K562 (cell line): ENCODE data around the gene CHD6. TPM values are rescaled to one million over a fixed set of nuclear protein-coding genes. Genes with fewer than 3 reads are reported as not detected.

ENCODE experiments used
- ATAC-seq: fragments of 200-7000 bp; cut with Tn5 transposase; 3 replicates; pipeline ENCODE4 v1.9.1; 2020; ENCODE audit warnings: moderate library complexity
- BruUV-seq: library from RNA; stranded (reverse); fragments of 400-500 nt; replicated peaks from 2 replicates; lab custom pipeline; 2021; lab: Mats Ljungman, UMichigan
- CTCF ChIA-PET: fragments of 300-600 bp; formaldehyde crosslinking; extraction: SDS; loops from one replicate; lab custom pipeline; 2021; ENCODE audit warnings: low intra/inter-chr PET ratio; lab: Yijun Ruan, JAX
- POLR2A ChIA-PET: fragments of 300-600, 350-650 bp; sonication (Branson Sonifier 250); formaldehyde crosslinking; extraction: SDS; loops from one replicate; lab custom pipeline; 2021; ENCODE audit warnings: antibody characterized with exemption, inconsistent platforms; lab: Yijun Ruan, JAX
- DNase-seq, 4 experiments: peaks; one replicate each; pipeline versions ENCODE4 v3.0.0 to v3.0.0-alpha.2; 2011 to 2018; ENCODE audit warnings: low spot score in 3 of 4, mixed read lengths in 3 of 4; ENCODE audit errors: extremely low read depth in 1 of 4
- FAIRE-seq: peaks from 2 replicates; lab custom pipeline; 2011; peaks lifted over from hg19 to GRCh38; lab: Jason Lieb, UNC
- H2AFZ ChIP-seq: 2 replicates; pipeline ENCODE4 v1.6.0; 2011; ENCODE audit warnings: low read depth, low read length, control low read depth, inconsistent platforms
- H3K27ac ChIP-seq: fragments of 200-600 bp; 3 replicates; pipeline ENCODE4 v1.8.0; 2011; ENCODE audit warnings: low read depth, mild to moderate bottlenecking, control low read depth, inconsistent platforms, low read length, moderate library complexity, mixed read lengths; ENCODE audit errors: extremely low read depth
- H3K27me3 ChIP-seq, 2 experiments: fragments of 300-600 bp in 1 of 2; 2 replicates in 1 of 2; 3 replicates in 1 of 2; pipeline versions ENCODE4 v1.6.0 to v1.8.0; 2011; ENCODE audit warnings: inconsistent platforms in 2 of 2, low read length in 2 of 2, mild to moderate bottlenecking in 1 of 2, mixed read lengths in 1 of 2, moderate library complexity in 1 of 2; ENCODE audit not compliant: control insufficient read depth in 2 of 2, insufficient read depth in 2 of 2
- H3K36me3 ChIP-seq: fragments of 300-600 bp; 3 replicates; pipeline ENCODE4 v1.8.0; 2011; ENCODE audit warnings: mild to moderate bottlenecking, low read length, inconsistent platforms; ENCODE audit not compliant: control insufficient read depth, insufficient read depth
- H3K4me1 ChIP-seq, 2 experiments: fragments of 200-600 bp in 1 of 2; replicated peaks in 1 of 2; 2 replicates in 1 of 2; 3 replicates in 1 of 2; pipeline versions ENCODE4 v1.5.1 to v1.8.0; 2011; ENCODE audit warnings: inconsistent platforms in 2 of 2, low read length in 2 of 2, mild to moderate bottlenecking in 1 of 2, mixed read lengths in 1 of 2, moderate library complexity in 1 of 2; ENCODE audit not compliant: control insufficient read depth in 2 of 2, insufficient read depth in 2 of 2
- H3K4me2 ChIP-seq: 2 replicates; pipeline ENCODE4 v1.6.1; 2011; ENCODE audit warnings: low read length, control low read depth, inconsistent platforms, mixed read lengths; ENCODE audit not compliant: insufficient read depth
- H3K4me3 ChIP-seq: fragments of 200-600 bp; sonication (generic), shearing (Covaris generic); 2 replicates; pipeline ENCODE4 v1.5.1; 2016; ENCODE audit warnings: control low read depth, inconsistent platforms
- H3K79me2 ChIP-seq: fragments of 200-600 bp; 3 replicates; pipeline ENCODE4 v1.8.0; 2011; ENCODE audit warnings: low read length, inconsistent platforms; ENCODE audit not compliant: control insufficient read depth, insufficient read depth
- H3K9ac ChIP-seq, 2 experiments: 2 replicates each; pipeline versions ENCODE4 v1.6.0 to v1.6.1; 2011; ENCODE audit warnings: low read depth in 2 of 2, low read length in 2 of 2, control low read depth in 1 of 2, inconsistent platforms in 1 of 2, mild to moderate bottlenecking in 1 of 2, mixed read lengths in 1 of 2; ENCODE audit not compliant: insufficient read depth in 1 of 2
- H3K9me1 ChIP-seq: one replicate; pipeline ENCODE4 v1.6.0; 2011; ENCODE audit warnings: inconsistent platforms, mild to moderate bottlenecking, low read length, moderate library complexity; ENCODE audit not compliant: control insufficient read depth, insufficient read depth
- H3K9me3 ChIP-seq: replicated peaks from 2 replicates; pipeline ENCODE4 v1.5.1; 2011; ENCODE audit warnings: low read depth, low read length, inconsistent platforms; ENCODE audit not compliant: control insufficient read depth, insufficient read depth
- H4K20me1 ChIP-seq: replicated peaks from 2 replicates; pipeline ENCODE4 v1.6.1; 2011; ENCODE audit warnings: low read length, inconsistent platforms, mixed read lengths; ENCODE audit not compliant: control insufficient read depth, insufficient read depth
- CC2D1A ChIP-seq: fragments of 450-650 bp; IDR thresholded peaks from 2 replicates; pipeline ENCODE4 v1.6.1; 2017; ENCODE audit warnings: mild to moderate bottlenecking
- CEBPB ChIP-seq: fragments of 450-650 bp; IDR thresholded peaks from 2 replicates; pipeline ENCODE4 v1.6.1; 2016; ENCODE audit warnings: missing genetic modification characterization, missing compliant biosample characterization
- CHD2 ChIP-seq: IDR thresholded peaks from 2 replicates; pipeline ENCODE4 v1.6.1; 2011; ENCODE audit warnings: low read depth, low read length
- FOSL1 ChIP-seq: fragments of 200-800 bp; sonication (Bioruptor generic); conservative IDR thresholded peaks from 2 replicates; pipeline ENCODE4 v1.6.1; 2016; ENCODE audit warnings: missing genetic modification characterization, missing compliant biosample characterization
- FOXJ2 ChIP-seq: fragments of 200-800 bp; sonication (Bioruptor generic); IDR thresholded peaks from 2 replicates; pipeline ENCODE4 v1.6.1; 2016; ENCODE audit warnings: missing genetic modification characterization, missing compliant biosample characterization
- KAT7 ChIP-seq: sonication (generic); formaldehyde crosslinking; IDR thresholded peaks from 2 replicates; pipeline ENCODE4 v1.8.0; 2022; ENCODE audit warnings: missing genetic modification reagents, mild to moderate bottlenecking, borderline replicate concordance
- MXI1 ChIP-seq: IDR thresholded peaks from 2 replicates; pipeline ENCODE4 v1.6.1; 2011; ENCODE audit warnings: low read depth, mild to moderate bottlenecking, improper control_type of control experiment, low read length
- RCOR1 ChIP-seq, 2 experiments: IDR thresholded peaks; 2 replicates each; pipeline ENCODE4 v1.6.1; 2012; ENCODE audit warnings: low read depth in 2 of 2, low read length in 2 of 2, borderline replicate concordance in 1 of 2, improper control_type of control experiment in 1 of 2
- RFX1 ChIP-seq: fragments of 450-650 bp; IDR thresholded peaks from 2 replicates; pipeline ENCODE4 v1.6.1; 2016; ENCODE audit warnings: mild to moderate bottlenecking, moderate library complexity
- SAFB ChIP-seq: fragments of 200-400 bp; formaldehyde crosslinking; IDR thresholded peaks from 2 replicates; pipeline ENCODE4 v1.6.1; 2017; ENCODE audit warnings: low read depth, low read length, borderline replicate concordance
- TAF7 ChIP-seq: fragments of 450-650 bp; IDR thresholded peaks from 2 replicates; pipeline ENCODE4 v1.6.1; 2016; ENCODE audit warnings: missing genetic modification characterization, missing compliant biosample characterization
- TBL1XR1 ChIP-seq, 2 experiments: IDR thresholded peaks; 2 replicates each; pipeline ENCODE4 v1.6.1; 2012; ENCODE audit warnings: improper control_type of control experiment in 2 of 2, low read length in 2 of 2, mild to moderate bottlenecking in 1 of 2
- TCF3 ChIP-seq: sonication (generic); formaldehyde crosslinking; IDR thresholded peaks from 2 replicates; pipeline ENCODE4 v1.4.0; 2020; ENCODE audit warnings: mild to moderate bottlenecking, missing genetic modification reagents
- ZNF197 ChIP-seq: fragments of 200-800 bp; sonication (Bioruptor generic); IDR thresholded peaks from 2 replicates; pipeline ENCODE4 v1.6.1; 2016; ENCODE audit warnings: low read depth, missing genetic modification characterization, missing compliant biosample characterization
- ZNF551 ChIP-seq: fragments of 250-450 bp; sonication (Bioruptor Pico); IDR thresholded peaks from 2 replicates; pipeline ENCODE4 v1.5.0; 2021; ENCODE audit warnings: mild to moderate bottlenecking, moderate library complexity
- WGBS: fragments of 100-300 bp; shearing (Covaris generic); methylation state at CpG from one replicate; pipeline ENCODE4 v1.1.6; 2016; ENCODE audit warnings: low coverage, mixed read lengths; ENCODE audit not compliant: insufficient coverage; ENCODE audit errors: missing lambda C conversion rate; 5-methylcytosine and 5-hydroxymethylcytosine counted together
- in situ Hi-C: fragments of 300-500 bp; cut with MboI; formaldehyde crosslinking; loops from 4 replicates; pipeline ENCODE4 v1.15.0; 2018; ENCODE audit warnings: inconsistent platforms, mixed read lengths
- intact Hi-C: fragments of 100-400 bp; cut with micrococcal nuclease; formaldehyde crosslinking; loops from 2 replicates; pipeline ENCODE4 v1.14.2; 2022
- polyA plus RNA-seq, 8 experiments: library from polyadenylated mRNA; depleted of rRNA in 4 of 8; stranded (reverse) in 5 of 8; unstranded in 3 of 8; fragments of >200 nt; fragmentation: Nextera tagmentation in 2 of 8; fragmentation: Illumina TruSeq in 1 of 8; extraction: Ambion mirVana in 2 of 8; extraction: Trizol in 1 of 8; gene quantifications; 2 replicates each; pipeline versions ENCODE4 v1.2.1 to v1.2.3, GENCODE V29; 2011 to 2014; ENCODE audit warnings: inconsistent platforms in 1 of 8, missing spikeins in 1 of 8
- total RNA-seq, 7 experiments: library from RNA; depleted of rRNA in 6 of 7; stranded (reverse); fragments of >200 nt in 6 of 7; fragmentation: Illumina TruSeq in 2 of 7; extraction: Trizol in 2 of 7; gene quantifications; 2 replicates each; pipeline versions ENCODE4 v1.2.1 to v1.2.3, GENCODE V29; 2011 to 2021; ENCODE audit warnings: low replicate concordance in 1 of 7
- TF ChIP-seq, protein P1 (sequence below): fragments of 250-450 bp; sonication (Bioruptor Pico); IDR thresholded peaks from 2 replicates; pipeline ENCODE4 v1.5.0; 2020; ENCODE audit warnings: mild to moderate bottlenecking

The CHD6 gene
- total and polyA plus RNA-seq, 9 of the 15 experiments (the other 6 are each of a cell fraction or from before 2014, with no cell fraction given), result 3.9 to 24.2 (median 12.8) TPM

DNA sequence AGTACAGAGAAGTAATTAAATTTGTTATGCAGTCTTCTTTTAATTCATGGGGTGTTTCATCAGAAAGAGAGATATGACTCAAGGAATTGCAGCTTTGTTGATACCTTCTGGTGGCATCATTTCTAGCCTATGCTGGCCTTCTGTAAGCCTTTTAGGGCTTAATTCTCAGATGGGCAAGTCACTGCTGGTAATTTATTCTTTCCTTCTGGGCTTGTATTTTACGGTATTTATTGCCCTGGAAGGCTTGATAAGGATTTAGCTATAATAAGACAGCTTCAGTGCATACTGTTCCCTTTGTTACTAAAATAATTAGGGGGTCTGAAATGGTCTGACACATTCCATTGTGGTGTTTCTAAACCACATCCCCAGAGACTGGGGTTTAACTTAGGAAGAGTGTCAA is 193.6 kb downstream of the CHD6 start:
- H3K4me2 ChIP-seq, result no peak overlapping the region
- FAIRE-seq, result no peak
- TF ChIP-seq CC2D1A (no peak), KAT7 (CRISPR knock-in tag) (0 out of 2 replicates have a peak, but pooled peaks have one; percentile 42), TAF7 (tag) (no peak), ZNF197 (CRISPR knock-in tag) (no peak)
- TF ChIP-seq, all 486 proteins: peak for 1
- peaks cover 4 to 54% of the 10 kb centered on the region in 2 experiments; a peak in 4 of 5 replicates for H3K4me1 ChIP-seq
- no peaks in the 10 kb centered on the region for H4K20me1 ChIP-seq
- no TSS peak for BruUV-seq
- H3K9me3 ChIP-seq, result no peaks in the 10 kb centered on the region
- no peak overlapping the region for H3K4me3 ChIP-seq
- ChIA-PET POLR2A (interaction anchor here (0.6 to 1.9 kb wide), 3 partner anchors 15 to 95 kb away, joined by 3 to 5 read pairs (median 3); no protein-coding TSS in a partner anchor), CTCF (no interaction called here)
- intact Hi-C loops, result no loop called here
- H3K27me3 ChIP-seq, result no peaks in the 10 kb centered on the region
- no peak overlapping the region; the same call in 2 of the 3 replicates for H3K27ac ChIP-seq
- 0 out of 4 replicates have a peak overlapping the region, but pooled peaks of 1 of the 2 experiments have one; percentile 26 for H3K9ac ChIP-seq
- H2AFZ ChIP-seq, result no peak overlapping the region
- DNase-seq (no peak), ATAC-seq (no peak)
- no peaks in the 10 kb centered on the region for H3K79me2 ChIP-seq
- 26% methylated on average over 1 of the region's 1 CpG for WGBS
- no peaks in the 10 kb centered on the region for H3K9me1 ChIP-seq
- H3K36me3 ChIP-seq, result peaks cover 64% of the 10 kb centered on the region
- in situ Hi-C loops, result no loop called here

DNA sequence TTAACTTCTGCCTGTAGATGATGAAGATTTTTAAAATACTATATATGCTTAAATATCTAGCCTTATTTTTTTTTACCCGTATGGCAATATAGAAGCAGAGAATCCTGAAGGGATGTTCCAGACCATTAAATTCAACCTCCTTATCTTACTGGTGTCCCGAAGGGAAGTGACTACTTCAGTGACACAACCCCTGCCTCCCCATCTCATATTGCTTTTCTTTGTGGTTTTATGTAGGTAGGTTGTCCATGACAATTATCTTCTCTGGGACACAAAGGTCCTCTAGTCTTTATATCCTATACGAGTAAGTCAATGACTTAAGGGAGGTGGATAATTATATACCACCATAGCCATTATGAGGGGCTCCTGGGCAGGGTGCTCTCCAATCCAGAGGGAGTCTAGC is 194.2 kb downstream of the CHD6 start:
- FAIRE-seq, result no peak
- TF ChIP-seq MXI1, result 0 out of 2 replicates have a peak, but pooled peaks have one; percentile 16
- 0 out of 4 replicates have a peak, but pooled peaks of 1 of the 2 experiments have one; percentile 4 for TF ChIP-seq TBL1XR1 (IDR thresholded peaks at IDR 0.05; ENCODE audit: low read length in 2 of 2)
- TF ChIP-seq RCOR1 (IDR thresholded peaks at IDR 0.05; ENCODE audit: borderline replicate concordance in 1 of 2, low read depth in 2 of 2, low read length in 2 of 2), result 0 out of 4 replicates have a peak, but pooled peaks of 1 of the 2 experiments have one; percentile 12
- TF ChIP-seq CHD2, result no peak
- 0 out of 2 replicates have a peak, but pooled peaks have one; percentile 8 for TF ChIP-seq CEBPB (tag)
- peak; percentile 18; the same call in 1 of the 2 replicates for TF ChIP-seq TCF3
- TF ChIP-seq FOSL1 (tag), result peak; percentile 53
- 0 out of 2 replicates have a peak, but pooled peaks have one; percentile 33 for TF ChIP-seq FOXJ2 (tag)
- no peak for TF ChIP-seq SAFB
- no peak for TF ChIP-seq ZNF551 (CRISPR knock-in tag)
- TF ChIP-seq RFX1, result peak; percentile 54
- TF ChIP-seq, protein P1, sequence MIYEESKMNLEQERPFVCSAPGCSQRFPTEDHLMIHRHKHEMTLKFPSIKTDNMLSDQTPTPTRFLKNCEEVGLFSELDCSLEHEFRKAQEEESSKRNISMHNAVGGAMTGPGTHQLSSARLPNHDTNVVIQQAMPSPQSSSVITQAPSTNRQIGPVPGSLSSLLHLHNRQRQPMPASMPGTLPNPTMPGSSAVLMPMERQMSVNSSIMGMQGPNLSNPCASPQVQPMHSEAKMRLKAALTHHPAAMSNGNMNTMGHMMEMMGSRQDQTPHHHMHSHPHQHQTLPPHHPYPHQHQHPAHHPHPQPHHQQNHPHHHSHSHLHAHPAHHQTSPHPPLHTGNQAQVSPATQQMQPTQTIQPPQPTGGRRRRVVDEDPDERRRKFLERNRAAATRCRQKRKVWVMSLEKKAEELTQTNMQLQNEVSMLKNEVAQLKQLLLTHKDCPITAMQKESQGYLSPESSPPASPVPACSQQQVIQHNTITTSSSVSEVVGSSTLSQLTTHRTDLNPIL (CRISPR knock-in tag), result no peak

More for the DNA sequence above, 194.2 kb downstream of the CHD6 start:
- DNase-seq, result peak in 2 of 4 experiments; percentile 39 to 41
- H3K9ac ChIP-seq, result no peak overlapping the region
- H3K36me3 ChIP-seq, result peaks cover 63% of the 10 kb centered on the region
- no TSS peak for BruUV-seq
- no peak overlapping the region for H3K4me3 ChIP-seq
- H3K9me3 ChIP-seq, result no peaks in the 10 kb centered on the region
- no peak overlapping the region for H3K27ac ChIP-seq
- H4K20me1 ChIP-seq, result no peaks in the 10 kb centered on the region
- ATAC-seq, result peak; percentile 9; the same call in 1 of the 3 replicates
- H3K4me1 ChIP-seq, result peaks cover 4 to 54% of the 10 kb centered on the region in 2 experiments; a peak in 4 of 5 replicates
- H3K4me2 ChIP-seq, result no peak overlapping the region
- intact Hi-C loops (no loop called here), in situ Hi-C loops (no loop called here)
- no peaks in the 10 kb centered on the region for H3K9me1 ChIP-seq
- POLR2A ChIA-PET, result interaction anchor here (0.6 to 1.9 kb wide), 2 partner anchors 14 to 94 kb away, joined by 3 to 5 read pairs; no protein-coding TSS in a partner anchor
- 10% methylated on average over 3 of the region's 3 CpGs for WGBS
- no peak overlapping the region for H2AFZ ChIP-seq
- no peaks in the 10 kb centered on the region for H3K27me3 ChIP-seq
- CTCF ChIA-PET, result no interaction called here
- no peaks in the 10 kb centered on the region for H3K79me2 ChIP-seq
